ENCODE data around the gene VPS13C. TPM values are rescaled to one million over a fixed set of nuclear protein-coding genes. Genes with fewer than 3 reads are reported as not detected.
"Not testable (repeated sequence)": the region's sequence is repeated elsewhere in the genome, so short reads cannot be mapped to it uniquely, and the experiment has no call there.

The VPS13C gene
- total RNA-seq, 4 donors from 2014 or later: 27.6 to 79.6 (median 30.5) TPM

DNA sequence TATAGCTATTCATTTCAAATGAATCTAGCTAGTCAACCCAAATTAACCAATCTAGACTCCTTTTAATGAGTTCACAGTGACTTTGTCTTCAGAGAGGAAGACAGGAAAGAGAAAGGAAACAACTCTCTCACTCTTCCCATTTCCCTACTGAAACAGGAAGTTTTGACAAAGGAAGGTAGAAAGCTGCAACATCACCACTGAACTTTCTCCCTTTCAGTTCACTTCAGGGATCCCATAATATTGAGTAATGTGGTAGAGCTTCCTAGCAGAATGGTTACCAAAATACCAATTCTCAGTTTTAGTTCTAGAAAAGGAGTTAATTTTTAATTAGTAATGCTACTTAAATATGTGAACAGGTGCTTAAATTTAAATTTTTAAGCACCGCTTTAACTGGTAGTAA lies 7.5 kb downstream of the VPS13C start:
- DNase-seq (no peak), ATAC-seq (no peak)
- TF ChIP-seq, protein P1, sequence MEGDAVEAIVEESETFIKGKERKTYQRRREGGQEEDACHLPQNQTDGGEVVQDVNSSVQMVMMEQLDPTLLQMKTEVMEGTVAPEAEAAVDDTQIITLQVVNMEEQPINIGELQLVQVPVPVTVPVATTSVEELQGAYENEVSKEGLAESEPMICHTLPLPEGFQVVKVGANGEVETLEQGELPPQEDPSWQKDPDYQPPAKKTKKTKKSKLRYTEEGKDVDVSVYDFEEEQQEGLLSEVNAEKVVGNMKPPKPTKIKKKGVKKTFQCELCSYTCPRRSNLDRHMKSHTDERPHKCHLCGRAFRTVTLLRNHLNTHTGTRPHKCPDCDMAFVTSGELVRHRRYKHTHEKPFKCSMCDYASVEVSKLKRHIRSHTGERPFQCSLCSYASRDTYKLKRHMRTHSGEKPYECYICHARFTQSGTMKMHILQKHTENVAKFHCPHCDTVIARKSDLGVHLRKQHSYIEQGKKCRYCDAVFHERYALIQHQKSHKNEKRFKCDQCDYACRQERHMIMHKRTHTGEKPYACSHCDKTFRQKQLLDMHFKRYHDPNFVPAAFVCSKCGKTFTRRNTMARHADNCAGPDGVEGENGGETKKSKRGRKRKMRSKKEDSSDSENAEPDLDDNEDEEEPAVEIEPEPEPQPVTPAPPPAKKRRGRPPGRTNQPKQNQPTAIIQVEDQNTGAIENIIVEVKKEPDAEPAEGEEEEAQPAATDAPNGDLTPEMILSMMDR (IDR thresholded peaks at IDR 0.05 in 4 of 5, conservative IDR thresholded peaks at IDR 0.05 in 1 of 5): no peak
- no peak for TF ChIP-seq POLR2A (IDR thresholded peaks at IDR 0.05)
- no peaks in the 10 kb centered on the region for H3K9me3 ChIP-seq
- H3K27ac ChIP-seq: peak overlapping the region; percentile 24 to 48 (median 38)
- H3K36me3 ChIP-seq: no peaks in the 10 kb centered on the region
- in situ Hi-C loops (cut with MboI; ENCODE audit: low sequenced_read_pairs in 4 of 4): loop anchor here in 1 of 4 donors (25.0 kb wide), 1 partner anchor 90 kb away; no protein-coding TSS in a partner anchor
- H3K4me1 ChIP-seq: peaks cover 37 to 38% of the 10 kb centered on the region in 2 donors
- H3K4me3 ChIP-seq: no peak overlapping the region
- no peaks in the 10 kb centered on the region for H3K27me3 ChIP-seq
- intact Hi-C loops (cut with DNase I; ENCODE audit: low total_unique reads): loop anchor here (1.0 kb wide), 1 partner anchor 14 kb away; no protein-coding TSS in a partner anchor

DNA sequence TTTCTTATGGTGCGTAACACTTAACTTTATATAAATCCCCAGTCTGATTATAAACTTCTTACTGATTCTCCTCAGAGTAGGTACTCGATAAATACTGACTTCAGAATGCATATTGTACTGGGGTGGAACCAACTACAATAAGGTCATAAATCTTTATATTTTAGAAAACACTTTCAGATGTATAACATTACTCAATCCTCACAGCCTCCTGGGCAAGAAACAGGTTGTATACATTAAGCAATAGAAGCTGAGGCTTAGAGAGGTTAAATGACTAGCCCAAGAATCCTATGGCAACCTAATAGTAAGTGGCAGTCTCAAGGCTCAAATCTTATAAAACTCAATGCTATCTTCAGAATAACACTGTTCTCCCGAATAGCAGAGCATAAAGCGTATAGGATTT lies 9.1 kb downstream of the VPS13C start:
- Histone ChIP-seq H3K4me1 (peaks cover 40 to 44% of the 10 kb centered on the region in 2 donors), H3K36me3 (no peaks in the 10 kb centered on the region), H3K9me3 (no peaks in the 10 kb centered on the region), H3K4me3 (no peak overlapping the region), H3K27me3 (no peaks in the 10 kb centered on the region), H3K27ac (peak overlapping the region in 3 of 4 donors; percentile 19 to 33 (median 20))
- DNase-seq (no peak), ATAC-seq (no peak)
- in situ Hi-C loops (cut with MboI; ENCODE audit: low sequenced_read_pairs in 4 of 4) (loop anchor here in 1 of 4 donors (25.0 kb wide), 1 partner anchor 89 kb away; no protein-coding TSS in a partner anchor), intact Hi-C loops (cut with DNase I; ENCODE audit: low total_unique reads) (no loop called here)
- no peak for TF ChIP-seq POLR2A (IDR thresholded peaks at IDR 0.05)
- TF ChIP-seq, protein P1 (IDR thresholded peaks at IDR 0.05 in 4 of 5, conservative IDR thresholded peaks at IDR 0.05 in 1 of 5): no peak

DNA sequence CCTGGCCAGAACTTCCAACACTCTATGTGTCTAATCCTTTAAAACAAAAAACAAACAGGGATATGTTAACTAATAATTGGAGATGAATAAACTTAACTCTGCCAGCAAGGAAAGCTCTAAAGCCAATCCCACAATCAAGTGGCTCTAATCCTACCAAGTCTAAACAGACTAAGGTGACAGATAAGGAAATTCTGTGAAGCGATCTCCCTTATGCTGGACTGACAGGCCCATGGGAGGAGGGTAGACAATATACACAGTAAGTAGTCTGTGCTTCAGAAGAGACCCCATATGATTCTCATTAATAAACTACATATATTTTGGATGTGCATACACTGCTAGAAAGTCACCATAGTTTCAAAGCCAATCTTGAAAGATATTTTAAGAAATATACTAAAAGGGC lies 10.1 kb downstream of the VPS13C start:
- intact Hi-C loops (cut with DNase I; ENCODE audit: low total_unique reads): no loop called here
- no peak overlapping the region for H3K4me3 ChIP-seq
- TF ChIP-seq, protein P1 (IDR thresholded peaks at IDR 0.05 in 4 of 5, conservative IDR thresholded peaks at IDR 0.05 in 1 of 5): no peak
- TF ChIP-seq POLR2A (IDR thresholded peaks at IDR 0.05): no peak
- H3K27ac ChIP-seq: no peak overlapping the region
- no peak for DNase-seq
- H3K9me3 ChIP-seq: no peaks in the 10 kb centered on the region
- in situ Hi-C loops (cut with MboI; ENCODE audit: low sequenced_read_pairs in 4 of 4): loop anchor here in 1 of 4 donors (25.0 kb wide), 1 partner anchor 88 kb away; no protein-coding TSS in a partner anchor
- no peaks in the 10 kb centered on the region for H3K27me3 ChIP-seq
- H3K4me1 ChIP-seq: peaks cover 48 to 54% of the 10 kb centered on the region in 2 donors
- ATAC-seq: no peak
- no peaks in the 10 kb centered on the region for H3K36me3 ChIP-seq

DNA sequence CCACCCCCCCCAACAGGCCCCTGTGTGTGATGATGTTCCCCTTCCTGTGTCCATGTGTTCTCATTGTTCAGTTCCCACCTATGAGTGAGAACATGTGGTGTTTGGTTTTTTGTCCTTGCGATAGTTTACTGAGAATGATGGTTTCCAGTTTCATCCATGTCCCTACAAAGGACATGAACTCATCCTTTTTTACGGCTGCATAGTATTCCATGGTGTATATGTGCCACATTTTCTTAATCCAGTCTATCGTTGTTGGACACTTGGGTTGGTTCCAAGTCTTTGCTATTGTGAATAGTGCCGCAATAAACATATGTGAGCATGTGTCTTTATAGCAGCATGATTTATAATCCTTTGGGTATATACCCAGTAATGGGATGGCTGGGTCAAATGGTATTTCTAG lies 12.0 kb downstream of the VPS13C start:
- in situ Hi-C loops (cut with MboI; ENCODE audit: low sequenced_read_pairs in 4 of 4); ATAC-seq; H3K27me3 ChIP-seq; intact Hi-C loops (cut with DNase I; ENCODE audit: low total_unique reads); H3K36me3 ChIP-seq; H3K4me3 ChIP-seq; DNase-seq; H3K9me3 ChIP-seq; H3K27ac ChIP-seq: not testable (repeated sequence)
- peaks cover 34 to 43% of the 10 kb centered on the region in 2 donors for H3K4me1 ChIP-seq

DNA sequence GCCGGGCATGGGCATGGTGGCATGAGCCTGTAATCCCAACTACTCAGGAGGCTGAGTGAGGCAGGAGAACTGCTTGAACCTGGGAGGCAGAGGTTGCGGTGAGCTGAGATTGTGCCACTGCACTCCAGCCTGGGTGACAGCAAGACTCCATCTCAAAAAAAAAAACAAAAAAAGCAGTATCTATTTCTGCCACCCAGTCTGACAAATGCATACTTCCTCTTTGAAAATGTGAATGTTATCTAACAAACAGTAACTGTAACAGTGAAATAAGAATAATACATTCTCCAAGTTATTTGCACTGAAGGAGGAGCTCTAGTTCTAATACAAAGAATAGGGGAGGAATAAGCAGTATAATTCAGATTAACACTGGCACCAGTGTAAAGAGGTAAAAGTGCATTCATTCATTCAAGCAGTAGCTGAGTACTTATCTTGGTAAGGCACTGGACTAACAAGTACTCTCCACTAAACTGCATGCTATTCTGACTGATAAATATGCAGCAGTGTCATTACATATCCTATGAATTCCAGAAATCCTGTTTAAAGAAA lies 12.9 kb downstream of the VPS13C start:
- in situ Hi-C loops (cut with MboI; ENCODE audit: low sequenced_read_pairs in 4 of 4): no loop called here

More for the DNA sequence above, 12.9 kb downstream of the VPS13C start:
- peaks cover 25 to 36% of the 10 kb centered on the region in 2 donors for H3K4me1 ChIP-seq
- ATAC-seq: no peak
- no peaks in the 10 kb centered on the region for H3K27me3 ChIP-seq
- intact Hi-C loops (cut with DNase I; ENCODE audit: low total_unique reads): no loop called here
- no peak overlapping the region for H3K27ac ChIP-seq
- DNase-seq: no peak
- TF ChIP-seq, protein P1 (IDR thresholded peaks at IDR 0.05 in 4 of 5, conservative IDR thresholded peaks at IDR 0.05 in 1 of 5): no peak
- TF ChIP-seq POLR2A (IDR thresholded peaks at IDR 0.05): no peak
- no peaks in the 10 kb centered on the region for H3K36me3 ChIP-seq
- H3K9me3 ChIP-seq: no peaks in the 10 kb centered on the region
- H3K4me3 ChIP-seq: no peak overlapping the region
